Tibial nerve (tissue), 4 donors: Measurements from ENCODE around the gene CHEK2. TPM values are rescaled to one million over a fixed set of nuclear protein-coding genes. Genes with fewer than 3 reads are reported as not detected.

Source experiments
- DNase-seq, 2 donors: peaks; one replicate each; pipeline ENCODE4 v3.0.0-alpha.2; 2019; ENCODE audit warnings: low spot score in 2 of 2
- H3K27ac ChIP-seq, 4 donors: fragments of 200-600 bp; sonication (generic) in 3 of 4; one replicate each; pipeline ENCODE4 v1.5.1; 2017 to 2019; ENCODE audit warnings: mild to moderate bottlenecking in 1 of 4
- H3K27me3 ChIP-seq, 2 donors: fragments of 200-600 bp; sonication (generic) in 1 of 2; one replicate each; pipeline versions ENCODE4 v1.5.1 to v1.6.0; 2017 to 2019
- H3K36me3 ChIP-seq, 3 donors: fragments of 200-600 bp; sonication (generic); one replicate each; pipeline ENCODE4 v1.5.1; 2018 to 2019
- H3K4me1 ChIP-seq, 4 donors: fragments of 200-600 bp; sonication (generic) in 3 of 4; one replicate each; pipeline ENCODE4 v1.5.1; 2017 to 2019
- H3K4me3 ChIP-seq, 4 donors: fragments of 200-600 bp; sonication (generic) in 3 of 4; one replicate each; pipeline ENCODE4 v1.5.1; 2017 to 2019; ENCODE audit warnings: mild to moderate bottlenecking in 1 of 4, moderate library complexity in 1 of 4
- H3K9me3 ChIP-seq, 4 donors: fragments of 200-600 bp; sonication (generic) in 3 of 4; one replicate each; pipeline ENCODE4 v1.5.1; 2017 to 2019
- CTCF ChIP-seq, 5 experiments: fragments of 200-600 bp in 3 of 5; fragments of 450-650 bp in 2 of 5; sonication (generic) in 3 of 5; IDR thresholded peaks; one replicate each; pipeline ENCODE4 v1.5.1; 2016 to 2019; ENCODE audit warnings: antibody characterized with exemption in 5 of 5, mild to moderate bottlenecking in 3 of 5, moderate library complexity in 2 of 5
- EP300 ChIP-seq, 2 donors: sonication (generic); formaldehyde crosslinking; IDR thresholded peaks; one replicate each; pipeline ENCODE4 v1.6.1; 2017; ENCODE audit warnings: antibody characterized with exemption in 2 of 2, mild to moderate bottlenecking in 1 of 2
- POLR2A ChIP-seq, 2 donors: fragments of 450-650 bp; IDR thresholded peaks; one replicate each; pipeline ENCODE4 v1.6.1; 2017; ENCODE audit warnings: antibody characterized with exemption in 2 of 2, mild to moderate bottlenecking in 2 of 2, moderate library complexity in 2 of 2
- WGBS, 2 donors: methylation state at CpG; one replicate each; pipeline ENCODE4 v1.1.5; 2018; 5-methylcytosine and 5-hydroxymethylcytosine counted together
- total RNA-seq, 4 donors: library from RNA; depleted of rRNA; stranded (reverse); fragments of >200 nt; gene quantifications; one replicate each; pipeline ENCODE4 v1.1.0, GENCODE V29; 2016

The CHEK2 gene
- total RNA-seq, 4 donors from 2014 or later: 7.4 to 22.0 (median 13.1) TPM

GRCh38 chr22:28736301-28737155 lies 5.1 kb downstream of the CHEK2 start:
- TF ChIP-seq CTCF (IDR thresholded peaks at IDR 0.05) (no peak), POLR2A (IDR thresholded peaks at IDR 0.05) (no peak), EP300 (IDR thresholded peaks at IDR 0.05) (no peak)
- peaks cover 0 to 8% (median 0%) of the 10 kb centered on the region in 4 donors for H3K4me1 ChIP-seq
- 74 to 86% methylated on average over 7 of the region's 7 CpGs for WGBS, 2 donors
- H3K36me3 ChIP-seq: no peaks in the 10 kb centered on the region
- no peaks in the 10 kb centered on the region for H3K9me3 ChIP-seq
- H3K27me3 ChIP-seq: no peaks in the 10 kb centered on the region
- DNase-seq: no peak
- no peak overlapping the region for H3K27ac ChIP-seq
- no peak overlapping the region for H3K4me3 ChIP-seq

- no peak overlapping the region for H3K4me3 ChIP-seq
- no peak overlapping the region for H3K27ac ChIP-seq
- DNase-seq: no peak
- TF ChIP-seq CTCF (IDR thresholded peaks at IDR 0.05) (no peak), POLR2A (IDR thresholded peaks at IDR 0.05) (no peak), EP300 (IDR thresholded peaks at IDR 0.05) (no peak)
- no peaks in the 10 kb centered on the region for H3K36me3 ChIP-seq
- 88 to 89% methylated on average over 6 of the region's 6 CpGs for WGBS, 2 donors
- H3K9me3 ChIP-seq: no peaks in the 10 kb centered on the region
- no peaks in the 10 kb centered on the region for H3K27me3 ChIP-seq
- H3K4me1 ChIP-seq: no peaks in the 10 kb centered on the region
These were observed 7.2 kb downstream of the CHEK2 start for GRCh38 chr22:28734393-28734792.

GRCh38 chr22:28730179-28730578 lies 11.4 kb downstream of the CHEK2 start:
- 94% methylated on average over 3 of the region's 3 CpGs for WGBS, 2 donors
- H3K9me3 ChIP-seq: no peaks in the 10 kb centered on the region
- H3K27me3 ChIP-seq: no peaks in the 10 kb centered on the region
- no peaks in the 10 kb centered on the region for H3K4me1 ChIP-seq
- H3K36me3 ChIP-seq: no peaks in the 10 kb centered on the region
- no peak for DNase-seq
- H3K4me3 ChIP-seq: no peak overlapping the region
- H3K27ac ChIP-seq: no peak overlapping the region
- no peak for TF ChIP-seq EP300 (IDR thresholded peaks at IDR 0.05)
- no peak for TF ChIP-seq POLR2A (IDR thresholded peaks at IDR 0.05)
- TF ChIP-seq CTCF (IDR thresholded peaks at IDR 0.05): no peak

- DNase-seq: no peak
- no peak overlapping the region for H3K4me3 ChIP-seq
- no peak overlapping the region for H3K27ac ChIP-seq
- H3K9me3 ChIP-seq: no peaks in the 10 kb centered on the region
- no peaks in the 10 kb centered on the region for H3K27me3 ChIP-seq
- TF ChIP-seq CTCF (IDR thresholded peaks at IDR 0.05): no peak
- no peak for TF ChIP-seq POLR2A (IDR thresholded peaks at IDR 0.05)
- H3K36me3 ChIP-seq: peaks cover 0 to 4% (median 0%) of the 10 kb centered on the region in 3 donors
- 92% methylated on average over 10 of the region's 10 CpGs for WGBS, 2 donors
- H3K4me1 ChIP-seq: no peaks in the 10 kb centered on the region
These were observed 12.9 kb downstream of the CHEK2 start for GRCh38 chr22:28728621-28729313.

GRCh38 chr22:28728002-28728401 lies 13.6 kb downstream of the CHEK2 start:
- no peak for DNase-seq
- H3K4me1 ChIP-seq: no peaks in the 10 kb centered on the region
- WGBS, 2 donors: 94 to 97% methylated on average over 1 of the region's 1 CpG
- no peak overlapping the region for H3K4me3 ChIP-seq
- TF ChIP-seq EP300 (IDR thresholded peaks at IDR 0.05) (no peak), POLR2A (IDR thresholded peaks at IDR 0.05) (no peak), CTCF (IDR thresholded peaks at IDR 0.05) (no peak)
- peaks cover 0 to 4% (median 0%) of the 10 kb centered on the region in 3 donors for H3K36me3 ChIP-seq
- no peaks in the 10 kb centered on the region for H3K9me3 ChIP-seq
- no peaks in the 10 kb centered on the region for H3K27me3 ChIP-seq
- H3K27ac ChIP-seq: no peak overlapping the region
